Uterus (tissue), 2 donors: ENCODE data around the gene SLIT3.

Experiments
- CTCF ChIP-seq, 4 experiments: fragments of 200-600 bp in 2 of 4; fragments of 450-650 bp in 2 of 4; sonication (generic) in 2 of 4; IDR thresholded peaks; one replicate each; pipeline ENCODE4 v1.5.1; 2016 to 2019; ENCODE audit warnings: antibody characterized with exemption in 4 of 4, mild to moderate bottlenecking in 2 of 4, moderate library complexity in 1 of 4
- POLR2A ChIP-seq, 2 donors: fragments of 450-650 bp; IDR thresholded peaks; one replicate each; pipeline ENCODE4 v1.6.1; 2016; ENCODE audit warnings: antibody characterized with exemption in 2 of 2, mild to moderate bottlenecking in 1 of 2, moderate library complexity in 1 of 2

GRCh38 chr5:169270827-169271226, 30.1 kb downstream of the SLIT3 start:
- TF ChIP-seq CTCF (IDR thresholded peaks at IDR 0.05): no peak
- TF ChIP-seq POLR2A (IDR thresholded peaks at IDR 0.05): no peak
